NCI-H446 (cell line): Measurements from ENCODE around the gene CNTNAP5.

Experiments
- DNase-seq, 2 experiments: peaks; one replicate each; lab custom pipeline; 2025; lab: John Stamatoyannopoulos, UW

The CNTNAP5 gene

GRCh38 chr2:124153713-124154112 is 128.6 kb downstream of the CNTNAP5 start:
- no peak for DNase-seq

GRCh38 chr2:124159166-124159565 is 134.1 kb downstream of the CNTNAP5 start:
- DNase-seq, result no peak

- DNase-seq, result no peak
These were observed 136.5 kb downstream of the CNTNAP5 start for GRCh38 chr2:124161542-124161941.

DNA sequence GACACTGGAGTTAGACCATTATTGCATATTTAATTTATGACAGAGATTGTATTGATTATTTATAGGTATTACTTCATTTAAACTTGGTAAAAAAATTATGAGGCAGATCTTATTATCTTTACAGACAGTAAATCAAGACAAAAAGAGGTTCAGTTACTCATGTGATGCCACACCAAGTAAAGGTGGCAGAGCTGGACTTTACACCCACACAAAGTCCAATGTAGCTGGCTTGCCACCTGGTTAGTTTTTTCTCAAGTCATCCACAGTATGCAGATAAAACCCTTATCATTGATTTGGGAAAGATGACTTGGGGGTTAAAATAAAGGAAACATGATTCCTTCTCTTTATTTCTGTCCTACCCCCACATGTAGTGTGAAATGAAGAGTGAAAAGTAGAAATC is 137.2 kb downstream of the CNTNAP5 start:
- DNase-seq, result no peak

- no peak for DNase-seq
These were observed 138.8 kb downstream of the CNTNAP5 start for GRCh38 chr2:124163840-124164239.

GRCh38 chr2:124165698-124166097 is 140.6 kb downstream of the CNTNAP5 start:
- no peak for DNase-seq

- no peak for DNase-seq
These were observed 146.5 kb downstream of the CNTNAP5 start for GRCh38 chr2:124171472-124172063.

- no peak for DNase-seq
These were observed 153.6 kb downstream of the CNTNAP5 start for GRCh38 chr2:124178719-124179118.

GRCh38 chr2:124180635-124181034 is 155.5 kb downstream of the CNTNAP5 start:
- DNase-seq, result no peak

DNA sequence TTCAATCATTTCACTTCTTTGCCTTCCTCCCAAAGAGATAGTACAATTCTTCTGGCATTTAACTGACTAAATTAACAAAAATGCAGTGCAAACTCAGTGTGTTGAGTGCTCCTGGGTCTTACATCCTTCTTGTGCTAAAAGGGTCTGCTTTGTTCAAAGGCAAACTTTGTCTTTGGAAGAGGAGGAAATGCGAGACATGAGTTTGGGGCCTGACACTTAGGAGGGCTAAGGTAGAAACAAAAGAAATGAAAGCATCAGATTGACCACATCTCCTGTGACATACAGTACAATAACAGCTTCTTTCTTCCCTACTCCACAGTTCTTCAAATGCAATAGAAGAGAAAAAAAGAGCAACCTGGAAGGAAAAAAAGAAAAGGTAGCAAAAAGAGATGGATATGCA is 161.7 kb downstream of the CNTNAP5 start:
- no peak for DNase-seq

DNA sequence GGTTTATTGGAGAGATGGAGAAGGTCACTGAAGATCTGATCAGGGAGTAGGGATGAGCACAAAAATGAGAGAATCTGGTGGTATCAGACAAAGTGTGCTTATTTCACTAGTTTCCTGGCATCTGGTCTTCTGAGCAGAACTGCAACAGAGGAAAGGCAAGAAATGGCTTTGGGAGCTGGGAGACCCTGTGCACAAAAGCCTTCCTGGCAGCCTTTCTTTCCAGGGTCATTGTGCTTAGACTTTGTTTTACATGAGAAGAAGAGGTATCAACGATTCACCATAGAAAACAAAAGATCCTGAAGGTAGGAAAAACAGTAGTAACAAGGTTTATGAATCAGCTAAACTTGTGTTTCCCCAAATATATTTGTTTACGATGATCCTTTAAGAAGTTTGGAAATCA is 162.9 kb downstream of the CNTNAP5 start:
- DNase-seq, result no peak

DNA sequence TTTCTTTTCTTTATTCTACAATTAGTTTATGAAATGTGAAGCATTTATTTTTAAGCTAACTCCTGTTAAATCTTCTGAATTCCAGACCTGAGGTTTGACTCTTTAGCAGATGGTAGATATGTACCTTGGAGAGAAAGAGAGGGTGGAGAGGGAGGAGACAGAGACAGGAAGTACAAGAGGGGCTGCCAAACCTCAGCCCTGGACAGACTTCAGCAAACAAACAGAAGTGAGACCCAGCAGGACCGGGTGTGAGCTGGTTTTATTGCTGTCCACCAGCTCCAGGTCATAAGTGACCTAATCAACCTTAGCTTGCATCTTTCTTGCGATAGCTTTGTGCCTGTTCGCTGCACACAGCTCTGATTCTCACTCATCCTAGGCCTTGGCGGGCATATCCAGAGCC is 168.6 kb downstream of the CNTNAP5 start:
- DNase-seq, result no peak

- DNase-seq, result no peak
These were observed 176.6 kb downstream of the CNTNAP5 start for GRCh38 chr2:124201713-124202112.

GRCh38 chr2:124209441-124209840 is 184.4 kb downstream of the CNTNAP5 start:
- no peak for DNase-seq

DNA sequence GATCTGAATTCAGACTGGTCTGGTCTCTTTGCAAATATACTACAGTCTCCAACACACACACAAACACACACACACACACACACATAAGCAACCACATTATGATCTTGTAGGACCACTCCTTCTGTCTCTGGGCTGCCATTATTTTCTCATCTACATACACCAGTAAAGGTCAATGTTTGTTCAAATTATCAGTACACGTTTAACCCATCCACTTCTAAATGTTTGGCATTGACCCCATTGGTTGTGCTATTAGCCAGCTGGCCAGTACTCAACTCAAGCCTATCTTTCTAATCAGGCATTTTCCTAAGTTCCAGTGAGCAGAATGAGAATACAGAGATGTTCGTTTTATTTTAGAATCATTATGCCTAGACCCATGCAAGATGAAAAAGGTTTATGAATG is 186.4 kb downstream of the CNTNAP5 start:
- no peak for DNase-seq

GRCh38 chr2:124213977-124214587 is 189.0 kb downstream of the CNTNAP5 start:
- no peak for DNase-seq

- DNase-seq, result no peak
These were observed 221.1 kb downstream of the CNTNAP5 start for GRCh38 chr2:124246170-124246569.

DNA sequence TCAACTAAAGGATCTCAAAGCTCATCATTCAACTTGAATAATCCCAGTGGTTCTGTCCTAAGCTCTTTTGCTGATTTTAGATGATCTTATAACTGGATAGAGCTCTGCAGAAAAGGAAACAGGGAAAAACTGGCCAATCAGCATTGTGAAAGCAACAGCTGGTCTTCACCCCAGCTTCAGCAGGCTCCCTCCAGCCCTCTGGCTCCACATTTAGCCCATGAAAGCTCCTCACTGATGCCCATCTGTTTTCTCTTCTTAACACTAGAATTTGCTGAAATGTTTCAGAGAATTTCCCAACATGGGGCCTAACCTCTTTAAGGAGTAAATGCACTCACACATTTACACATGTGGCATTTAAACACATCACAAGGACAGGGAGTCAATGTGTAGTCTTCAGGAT is 223.3 kb downstream of the CNTNAP5 start:
- no peak for DNase-seq

DNA sequence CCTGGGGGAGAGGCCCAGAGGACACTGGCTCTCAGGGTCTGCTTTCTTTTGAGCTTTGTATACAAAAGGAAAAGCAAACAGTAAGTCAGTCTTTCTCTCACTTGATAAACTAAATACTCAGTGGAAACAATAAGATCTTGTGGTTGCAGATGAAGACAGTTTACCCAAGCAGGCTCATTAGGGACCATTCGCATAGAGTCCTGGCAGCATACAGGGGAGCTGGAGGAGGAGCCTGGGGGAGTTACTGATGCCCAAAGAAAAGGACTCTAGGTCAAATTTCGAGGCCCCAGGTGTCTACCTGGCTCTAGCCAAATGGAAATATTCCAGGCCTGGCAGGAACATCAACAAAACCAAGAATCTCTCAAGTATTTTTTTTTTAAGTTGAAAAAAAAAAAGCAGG is 225.3 kb downstream of the CNTNAP5 start:
- DNase-seq, result no peak

GRCh38 chr2:124254621-124255020 is 229.5 kb downstream of the CNTNAP5 start:
- no peak for DNase-seq

GRCh38 chr2:124257120-124257519 is 232.0 kb downstream of the CNTNAP5 start:
- no peak for DNase-seq

DNA sequence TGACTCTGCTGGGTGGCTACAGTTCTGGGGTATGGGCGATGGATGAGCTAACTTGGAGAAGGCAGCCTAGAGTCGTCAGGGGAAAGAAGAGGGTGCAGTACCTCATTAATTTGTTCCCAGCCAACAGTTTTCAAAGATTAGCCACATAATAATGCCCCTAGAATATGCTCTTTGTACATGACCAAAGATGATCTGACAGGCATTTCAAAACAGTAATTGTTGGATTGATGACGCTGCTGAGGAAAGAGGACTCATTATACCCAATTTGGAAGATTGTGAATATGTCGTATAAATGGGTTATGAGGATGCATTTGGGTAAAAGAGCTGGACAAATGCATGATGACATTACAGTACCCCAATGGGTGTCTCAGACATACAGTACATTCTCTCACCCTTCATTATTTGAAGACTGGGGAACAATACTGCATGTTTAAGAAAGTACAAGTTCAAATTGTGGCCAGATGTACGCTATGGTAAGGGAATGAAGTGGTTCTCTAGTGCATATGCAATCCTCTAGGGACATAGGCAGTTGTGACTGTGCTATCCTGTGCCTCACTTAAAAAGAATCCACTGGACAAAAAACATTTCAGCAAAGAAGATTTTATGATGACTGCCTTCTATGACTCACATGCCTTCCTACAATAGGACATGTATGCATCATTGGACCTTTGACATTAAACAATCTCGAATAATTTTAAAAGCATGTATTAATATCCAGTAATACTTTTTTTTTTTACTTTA is 233.2 kb downstream of the CNTNAP5 start:
- DNase-seq, result no peak

DNA sequence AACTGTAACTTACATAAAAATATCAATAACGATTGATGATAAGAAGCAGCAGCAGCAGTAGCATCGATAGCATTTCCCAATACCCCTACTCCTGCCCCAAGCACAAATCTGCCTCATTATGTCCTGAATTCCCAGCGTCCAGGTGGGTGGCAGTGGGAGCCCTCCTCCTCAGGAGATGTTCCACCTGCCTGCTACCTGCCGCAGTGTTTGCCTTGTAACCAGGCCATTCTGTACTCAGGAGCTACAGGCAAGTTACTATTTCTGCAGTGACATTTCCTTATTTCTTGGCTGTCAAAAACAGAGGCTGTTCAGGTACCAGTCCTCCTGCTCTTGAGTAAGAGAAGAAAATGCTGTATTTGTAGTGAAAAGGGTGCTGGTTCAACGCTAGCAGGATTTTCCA is 236.4 kb downstream of the CNTNAP5 start:
- DNase-seq, result no peak
